ENCODE results near the gene RECQL. TPM values are rescaled to one million over a fixed set of nuclear protein-coding genes. Genes with fewer than 3 reads are reported as not detected.

Gene RECQL
- polyA plus RNA-seq, 1 experiment = 42.8 TPM

GRCh38 chr12:21528953-21529352 is 27.5 kb upstream of the RECQL start:
- POLR2A ChIA-PET = no interaction called here
- no peak overlapping the region for H3K27ac ChIP-seq (ENCODE audit: low read depth, low read length)
- CTCF ChIA-PET = interaction anchor here (2.3 kb wide), 1 partner anchor 152 kb away, joined by 5 read pairs; no protein-coding TSS in a partner anchor
- no peaks in the 10 kb centered on the region for H3K9me3 ChIP-seq (ENCODE audit: control insufficient read depth, insufficient read depth, low read length)
- H3K27me3 ChIP-seq (ENCODE audit: control insufficient read depth, insufficient read depth, low read length) = peaks cover 3% of the 10 kb centered on the region
- no peak for TF ChIP-seq CTCF (IDR thresholded peaks at IDR 0.05; ENCODE audit: low read depth, low read length)
- DNase-seq (ENCODE audit: low read depth, low spot score) = no peak
- no peak overlapping the region for H3K4me3 ChIP-seq (ENCODE audit: low read depth, low read length)

- H3K9me3 ChIP-seq (ENCODE audit: control insufficient read depth, insufficient read depth, low read length) = no peaks in the 10 kb centered on the region
- ChIA-PET POLR2A (no interaction called here), CTCF (interaction anchor here (2.3 kb wide), 1 partner anchor 153 kb away, joined by 5 read pairs; no protein-coding TSS in a partner anchor)
- no peak for TF ChIP-seq CTCF (IDR thresholded peaks at IDR 0.05; ENCODE audit: low read depth, low read length)
- H3K4me3 ChIP-seq (ENCODE audit: low read depth, low read length) = peak overlapping the region; percentile 62
- H3K27ac ChIP-seq (ENCODE audit: low read depth, low read length) = no peak overlapping the region
- peaks cover 3% of the 10 kb centered on the region for H3K27me3 ChIP-seq (ENCODE audit: control insufficient read depth, insufficient read depth, low read length)
- no peak for DNase-seq (ENCODE audit: low read depth, low spot score)
These were observed 26.2 kb upstream of the RECQL start for GRCh38 chr12:21527451-21528180.

- ChIA-PET POLR2A (no interaction called here), CTCF (no interaction called here)
- H3K27ac ChIP-seq (ENCODE audit: low read depth, low read length) = no peak overlapping the region
- no peak for TF ChIP-seq CTCF (IDR thresholded peaks at IDR 0.05; ENCODE audit: low read depth, low read length)
- H3K9me3 ChIP-seq (ENCODE audit: control insufficient read depth, insufficient read depth, low read length) = no peaks in the 10 kb centered on the region
- H3K27me3 ChIP-seq (ENCODE audit: control insufficient read depth, insufficient read depth, low read length) = peaks cover 3% of the 10 kb centered on the region
- DNase-seq (ENCODE audit: low read depth, low spot score) = no peak
- H3K4me3 ChIP-seq (ENCODE audit: low read depth, low read length) = peak overlapping the region; percentile 62
These were observed 25.4 kb upstream of the RECQL start for GRCh38 chr12:21526721-21527345.

GRCh38 chr12:21526053-21526452 is 24.6 kb upstream of the RECQL start, which contains the start of gene SPX:
Gene SPX (plus strand): TSS chr12:21526296. CDS start chr12:21526473, 177 bp downstream.
- CTCF ChIA-PET = no interaction called here
- DNase-seq (ENCODE audit: low read depth, low spot score) = no peak
- Histone ChIP-seq H3K27me3 (ENCODE audit: control insufficient read depth, insufficient read depth, low read length) (peaks cover 3% of the 10 kb centered on the region), H3K9me3 (ENCODE audit: control insufficient read depth, insufficient read depth, low read length) (no peaks in the 10 kb centered on the region), H3K27ac (ENCODE audit: low read depth, low read length) (no peak within 1 kb of the TSS), H3K4me3 (ENCODE audit: low read depth, low read length) (no peak within 1 kb of the TSS; the same call in 1 of the 2 replicates)
- POLR2A ChIA-PET = no interaction called here
- TF ChIP-seq CTCF (IDR thresholded peaks at IDR 0.05; ENCODE audit: low read depth, low read length) = no peak

- Histone ChIP-seq H3K9me3 (ENCODE audit: control insufficient read depth, insufficient read depth, low read length) (no peaks in the 10 kb centered on the region), H3K27me3 (ENCODE audit: control insufficient read depth, insufficient read depth, low read length) (no peaks in the 10 kb centered on the region), H3K4me3 (ENCODE audit: low read depth, low read length) (no peak overlapping the region), H3K27ac (ENCODE audit: low read depth, low read length) (no peak overlapping the region)
- no peak for DNase-seq (ENCODE audit: low read depth, low spot score)
- POLR2A ChIA-PET = no interaction called here
- CTCF ChIA-PET = no interaction called here
- no peak for TF ChIP-seq CTCF (IDR thresholded peaks at IDR 0.05; ENCODE audit: low read depth, low read length)
These were observed 21.7 kb upstream of the RECQL start for GRCh38 chr12:21523148-21523547.

Data from AG04450 (cell line).